Stimulated activated CD8-positive, alpha-beta memory T cell treated with anti-CD3 and anti-CD28 coated beads, Interleukin-2, amount 100 ng/mL, for 1 hour (primary cell): ENCODE measurements around the gene GRM5.
"Not testable (repeated sequence)": the region's sequence is repeated elsewhere in the genome, so short reads cannot be mapped to it uniquely, and the experiment has no call there.

ENCODE experiments used
- DNase-seq, 2 donors: peaks; one replicate each; pipeline ENCODE4 v3.0.0-alpha.2; 2020; ENCODE audit warnings: low read depth in 2 of 2

The GRM5 gene

DNA sequence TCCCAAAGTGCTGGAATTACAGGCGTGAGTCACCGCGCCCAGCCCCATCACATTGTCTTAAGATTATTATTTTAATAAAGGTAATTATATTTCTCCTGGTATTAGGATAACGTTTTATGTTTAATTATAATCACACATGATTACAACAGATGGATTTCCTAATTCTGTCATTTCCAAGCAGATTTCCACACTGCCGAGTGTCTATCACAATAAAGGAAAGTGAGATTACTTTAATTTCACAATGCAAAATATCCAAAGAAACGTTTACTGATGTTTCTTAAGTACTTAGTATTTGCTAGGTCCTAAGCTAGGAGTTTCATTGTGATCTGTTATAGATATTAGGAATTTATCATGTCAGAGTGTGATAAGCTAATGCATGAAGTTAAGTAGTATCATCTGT lies 524.8 kb downstream of the GRM5 start:
- DNase-seq: no peak

DNA sequence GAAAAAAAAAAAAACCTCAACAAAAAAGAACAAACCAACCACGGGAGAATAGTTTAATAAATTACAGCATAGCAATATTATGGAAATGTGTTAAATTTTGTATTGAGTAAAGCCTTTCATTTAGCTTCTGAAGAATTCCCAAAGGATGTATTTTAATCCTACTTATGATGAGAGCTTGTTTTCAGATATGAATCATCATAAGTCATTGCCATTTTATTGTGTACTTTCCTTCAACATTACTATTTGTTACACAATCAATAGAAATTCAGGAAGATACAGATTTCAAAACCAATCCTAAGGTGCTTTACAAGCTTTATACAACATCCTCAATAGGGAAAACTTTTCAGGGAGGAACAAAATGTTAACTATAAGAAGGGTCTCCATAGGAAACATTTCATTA lies 527.7 kb downstream of the GRM5 start:
- no peak for DNase-seq

DNA sequence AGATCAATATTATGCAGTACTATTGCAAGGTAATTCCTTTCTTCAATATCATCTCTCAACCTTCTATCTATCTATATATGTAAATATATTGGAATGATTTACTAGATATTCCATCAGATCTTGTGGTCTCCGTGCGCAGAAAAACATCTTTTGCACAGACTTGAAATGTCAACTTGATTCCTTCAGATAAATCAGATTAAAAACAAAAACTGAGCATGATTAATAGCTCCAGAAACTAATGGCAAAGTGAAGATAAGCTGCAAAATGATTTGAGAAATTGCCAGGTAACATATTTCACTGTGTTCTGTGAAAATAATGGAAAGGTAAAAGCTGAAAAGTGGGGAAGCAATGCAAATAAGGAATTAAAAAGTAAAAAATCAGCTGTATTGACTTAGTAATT lies 528.2 kb downstream of the GRM5 start:
- DNase-seq: no peak

DNA sequence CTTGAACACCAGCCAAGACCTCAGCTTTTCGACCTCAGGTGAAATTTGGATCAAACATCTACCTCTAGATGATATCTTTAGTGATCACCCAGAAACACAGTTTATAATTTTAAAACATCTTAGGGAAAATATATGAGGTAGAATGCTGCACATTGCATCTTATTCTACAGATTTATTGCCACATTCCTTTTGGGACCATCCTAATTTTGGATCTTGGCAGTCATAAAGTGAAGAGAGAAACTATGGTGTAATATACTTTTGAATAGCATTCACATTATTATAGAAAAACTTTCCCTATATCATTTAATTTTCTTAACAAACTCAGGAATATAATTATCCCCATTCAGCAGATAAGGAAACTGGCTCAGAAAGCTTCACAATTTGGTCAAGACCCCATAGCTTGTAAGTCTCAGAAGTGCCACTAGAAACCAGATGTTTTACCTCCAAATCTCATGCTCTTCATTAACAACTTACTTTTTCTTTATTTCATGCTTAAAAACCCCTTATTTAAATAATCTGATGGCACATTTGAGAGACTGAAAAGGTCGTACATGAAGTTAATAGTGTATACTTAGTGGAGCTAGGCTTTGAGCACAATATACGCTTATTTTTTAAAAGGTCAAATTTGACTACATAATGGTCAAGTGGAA lies 529.0 kb downstream of the GRM5 start:
- no peak for DNase-seq

DNA sequence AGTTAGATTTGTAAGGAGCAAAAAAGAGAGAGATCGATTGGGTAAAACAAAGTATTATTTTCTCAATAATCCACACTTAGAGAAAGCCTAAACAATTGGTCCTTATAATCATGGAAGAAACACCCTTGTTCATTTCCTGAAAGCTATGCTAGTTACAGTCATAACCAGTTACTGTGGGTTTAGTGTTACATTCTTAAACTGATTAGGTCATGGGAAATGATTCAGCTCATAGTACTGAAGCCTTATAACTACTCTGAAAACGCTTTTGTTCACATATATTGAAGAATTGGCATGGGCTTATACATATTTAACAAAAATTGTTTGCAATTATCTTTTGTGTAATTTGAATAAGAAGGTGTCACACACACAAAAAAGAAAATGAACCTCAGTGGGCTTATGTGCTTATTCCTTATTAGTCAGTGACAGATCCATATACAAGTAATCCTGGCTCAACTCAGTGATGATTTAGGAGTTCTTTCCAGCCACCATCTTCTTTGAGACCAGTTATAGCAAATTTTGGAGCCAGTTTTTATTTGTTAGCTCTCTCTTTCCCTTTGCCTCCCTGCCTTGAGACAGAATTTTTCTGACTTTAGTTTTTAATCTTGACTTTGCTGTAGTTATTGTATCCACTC lies 529.8 kb downstream of the GRM5 start:
- DNase-seq: no peak

DNA sequence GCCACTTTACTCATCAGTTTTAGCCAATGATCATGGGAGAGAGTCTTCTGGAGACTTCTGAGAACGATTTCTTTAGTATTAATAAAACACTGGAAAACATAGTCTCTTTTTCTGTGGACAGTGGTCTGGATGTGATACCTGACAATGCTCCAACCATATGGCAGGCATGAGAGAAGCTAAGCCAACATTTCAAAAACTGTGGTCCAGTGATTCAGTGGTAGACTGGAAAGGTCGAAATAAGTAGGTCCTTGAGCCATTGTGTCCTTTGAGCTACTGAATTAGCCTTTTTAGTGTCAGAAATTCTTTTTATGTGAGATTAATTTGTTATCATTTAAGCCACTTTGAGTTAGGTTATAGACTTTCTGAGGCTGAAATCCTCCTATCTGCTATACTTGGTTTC lies 530.5 kb downstream of the GRM5 start:
- no peak for DNase-seq

DNA sequence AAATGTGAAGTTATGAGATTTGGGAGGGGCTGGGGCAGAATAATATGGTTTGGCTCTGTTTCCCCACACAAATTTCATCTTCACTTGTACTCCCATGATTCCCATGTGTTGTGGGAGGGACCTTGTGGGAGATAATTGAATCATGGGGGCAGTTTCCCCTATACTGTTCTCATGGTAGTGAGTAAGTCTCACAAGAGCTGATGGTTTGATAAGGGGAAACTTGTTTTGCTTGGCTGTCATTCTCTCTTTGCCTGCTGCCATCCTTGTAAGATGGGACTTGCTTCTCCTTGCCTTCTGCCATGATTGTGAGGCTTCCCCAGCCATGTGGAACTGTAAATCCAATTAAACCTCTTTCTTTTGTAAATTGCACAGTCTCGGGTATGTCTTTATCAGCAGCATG lies 531.1 kb downstream of the GRM5 start:
- not testable (repeated sequence) for DNase-seq

DNA sequence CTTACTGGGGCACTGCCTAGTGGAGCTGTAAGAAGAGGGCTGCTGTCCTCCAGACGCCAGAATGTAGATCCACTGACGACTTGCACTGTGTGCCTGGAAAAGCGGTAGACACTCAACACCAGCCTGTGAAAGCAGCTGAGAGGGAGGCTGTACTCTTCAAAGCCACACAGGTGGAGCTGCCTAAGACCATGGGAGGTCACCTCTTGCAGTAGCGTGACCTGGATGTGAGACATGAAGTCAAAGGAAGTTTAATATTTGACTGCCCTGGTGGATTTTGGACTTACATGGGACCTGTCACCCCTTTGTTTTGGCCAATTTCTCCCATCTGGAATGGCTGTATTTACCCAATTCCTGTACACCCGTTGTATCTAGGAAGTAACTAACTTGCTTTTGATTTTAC lies 531.6 kb downstream of the GRM5 start:
- DNase-seq: no peak

DNA sequence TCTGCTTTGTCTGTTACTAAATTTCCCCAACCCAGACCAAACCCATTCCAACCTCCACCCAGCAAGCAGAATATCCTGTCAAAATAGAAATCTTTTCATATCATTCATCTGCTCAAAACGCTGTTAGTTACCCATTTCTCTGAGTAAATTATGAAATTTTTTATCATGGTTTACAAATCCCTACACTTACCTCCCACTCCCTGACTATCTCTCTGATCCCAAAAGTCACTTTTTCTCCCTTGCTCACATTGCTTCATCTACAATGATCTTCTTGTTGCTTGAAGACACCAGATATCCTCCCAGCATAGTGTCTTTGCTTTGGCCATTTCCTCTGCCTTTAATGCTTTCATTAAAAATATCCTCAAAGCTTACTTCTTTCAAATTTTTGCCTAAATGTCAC lies 532.8 kb downstream of the GRM5 start:
- DNase-seq: no peak

DNA sequence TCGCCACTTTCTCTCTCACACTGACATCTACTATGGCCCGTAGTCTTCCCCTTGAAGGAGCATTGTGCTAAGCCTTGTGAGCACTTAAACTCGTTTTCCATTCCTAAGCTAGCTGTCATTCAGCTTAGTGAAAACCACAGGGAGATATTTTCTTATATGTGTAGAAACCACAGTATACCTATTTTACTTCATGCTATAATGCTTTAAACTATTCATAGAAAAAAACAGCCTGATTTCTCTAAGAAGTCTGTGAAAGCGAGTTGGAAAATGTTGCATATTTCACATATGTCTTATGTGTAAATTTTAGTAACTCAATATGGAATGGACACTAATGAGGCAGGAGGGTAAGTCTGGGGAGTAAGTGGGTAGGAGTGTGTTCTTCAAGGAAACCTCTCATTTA lies 534.0 kb downstream of the GRM5 start:
- no peak for DNase-seq

DNA sequence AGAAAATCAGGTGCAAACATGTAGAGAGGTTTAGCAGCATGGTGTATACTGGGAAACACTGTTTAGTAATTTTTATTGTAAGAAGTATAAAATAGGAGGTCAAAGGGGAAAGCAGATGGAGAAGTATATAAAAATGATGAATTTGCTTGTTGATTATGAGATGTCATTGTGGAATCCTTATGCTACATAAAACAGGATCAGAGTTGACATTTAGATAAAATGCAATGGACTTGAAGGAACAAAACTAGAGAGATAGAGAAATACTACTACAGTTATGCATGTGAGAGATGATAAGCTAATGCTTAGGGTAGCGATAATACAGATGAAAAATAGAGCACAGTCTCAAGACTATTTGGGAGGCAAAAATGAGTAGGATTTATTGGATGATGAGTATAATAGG lies 536.4 kb downstream of the GRM5 start:
- no peak for DNase-seq

DNA sequence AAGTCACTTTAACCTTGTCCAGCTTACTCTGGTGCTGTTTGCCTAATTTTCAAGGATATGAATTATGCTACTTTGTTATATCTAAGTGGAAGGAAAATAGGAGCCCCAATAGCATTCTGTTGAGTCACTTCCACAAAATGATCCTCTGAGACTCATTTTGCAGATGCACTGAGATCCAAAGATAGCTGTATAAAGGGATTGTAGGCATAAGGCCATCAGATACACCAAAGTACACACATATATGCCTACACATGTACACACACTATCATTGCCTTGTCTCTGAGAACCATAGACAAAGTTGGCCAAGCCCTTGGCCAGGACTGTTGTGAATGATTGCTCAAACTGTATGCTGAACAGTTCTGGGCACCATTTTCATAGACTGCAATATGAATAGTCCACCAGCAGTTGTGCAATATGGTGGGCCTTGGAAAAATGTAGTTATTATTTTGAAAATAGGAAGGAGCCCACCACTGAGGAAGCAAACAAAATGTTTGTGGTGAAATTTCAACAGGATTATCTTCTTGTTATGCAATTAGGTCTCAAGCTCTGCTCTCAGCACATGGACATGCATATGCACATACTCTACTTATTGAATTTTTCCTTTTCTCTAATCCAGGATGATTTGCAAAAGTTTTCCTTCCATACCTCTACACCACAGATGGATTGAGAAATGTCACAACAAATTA lies 542.3 kb downstream of the GRM5 start:
- DNase-seq: no peak

DNA sequence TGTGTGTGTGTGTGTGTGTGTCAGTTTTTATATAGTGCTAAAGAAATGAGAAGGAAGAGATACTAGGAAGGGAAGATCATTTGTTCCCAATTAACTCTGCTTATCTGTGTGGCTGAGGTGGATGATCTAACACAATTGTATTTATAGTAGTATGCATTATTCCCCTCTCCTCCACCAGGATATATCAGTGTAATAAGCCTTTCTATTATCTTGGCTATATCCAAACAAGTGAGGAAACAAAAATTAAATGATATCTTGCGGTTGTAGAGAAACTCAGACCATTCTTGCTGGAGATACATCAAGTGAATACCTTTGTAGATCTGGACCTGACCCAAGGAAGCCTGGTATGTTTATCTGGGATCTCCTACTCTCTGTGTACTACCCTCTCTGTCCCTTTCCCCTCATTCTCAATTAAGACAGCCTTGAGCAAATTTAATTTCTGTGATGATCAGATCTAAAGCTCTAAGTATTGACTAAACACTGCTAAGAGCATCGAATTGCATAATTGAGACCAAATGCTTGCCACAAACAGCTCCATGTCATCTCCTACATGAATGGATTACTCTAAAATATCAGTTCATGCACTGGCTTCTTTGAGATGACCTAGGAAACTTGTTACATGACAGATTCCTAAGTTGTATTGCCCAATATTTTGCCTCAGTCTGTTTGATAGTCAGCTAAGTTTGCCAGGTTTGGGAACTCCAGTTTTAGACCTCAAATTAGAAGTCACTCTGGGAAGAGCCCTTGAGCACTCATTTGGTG lies 543.0 kb downstream of the GRM5 start:
- no peak for DNase-seq

DNA sequence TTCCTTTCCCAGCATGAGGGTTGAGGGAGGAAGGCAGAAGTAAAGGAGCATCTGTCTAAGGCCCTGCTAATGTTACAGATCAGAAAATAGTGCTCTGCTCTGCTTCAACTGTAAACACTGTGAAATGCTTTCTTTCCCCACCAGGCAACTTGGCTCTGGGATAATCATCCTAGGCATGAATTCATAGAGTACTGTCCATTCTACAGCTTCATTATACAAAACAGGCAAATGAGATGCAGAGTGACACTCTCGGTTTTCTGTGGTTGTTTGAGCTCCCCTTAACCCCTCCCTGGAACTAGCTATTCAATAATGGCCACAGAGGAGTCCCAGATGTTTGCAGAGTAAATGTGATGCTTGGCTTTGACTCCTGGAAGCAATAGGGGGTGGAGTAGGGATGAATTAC lies 544.0 kb downstream of the GRM5 start:
- no peak for DNase-seq

DNA sequence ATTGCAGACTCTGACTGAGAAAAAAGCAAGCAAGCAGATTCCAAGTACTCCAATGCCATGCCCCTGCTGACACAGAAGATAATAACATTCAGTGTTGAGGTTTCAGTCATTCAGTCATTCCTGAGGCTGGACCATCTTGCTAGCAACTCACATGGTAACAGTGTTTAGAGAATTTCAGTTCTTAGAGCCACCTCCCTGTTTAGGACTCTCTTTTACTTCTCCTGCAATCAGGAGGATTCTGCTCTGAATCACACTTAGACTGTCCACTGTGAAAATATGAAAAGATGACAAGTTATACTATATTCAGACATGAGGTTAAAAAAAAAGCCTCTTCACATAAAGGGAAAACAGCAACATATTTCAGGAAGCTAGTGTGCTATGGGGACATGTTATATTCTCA lies 544.4 kb downstream of the GRM5 start:
- no peak for DNase-seq

DNA sequence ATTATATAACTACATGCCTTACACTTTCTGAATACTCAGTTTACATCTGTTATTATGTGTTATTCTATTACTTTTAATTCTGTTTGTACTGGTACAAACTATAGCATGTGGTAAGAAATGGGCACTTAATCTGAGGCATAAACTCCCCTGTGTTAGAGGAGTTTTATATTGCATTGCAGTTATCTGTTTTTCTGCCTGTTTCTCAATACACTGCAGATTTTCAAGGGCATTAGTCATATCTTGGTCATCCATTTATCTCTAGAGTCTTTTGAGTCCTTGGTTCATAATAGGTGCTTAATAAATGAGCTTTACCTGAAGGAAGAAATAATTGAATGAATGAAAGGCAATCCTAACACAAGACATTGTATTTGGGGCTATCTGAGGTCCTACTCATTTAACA lies 545.4 kb downstream of the GRM5 start:
- no peak for DNase-seq

DNA sequence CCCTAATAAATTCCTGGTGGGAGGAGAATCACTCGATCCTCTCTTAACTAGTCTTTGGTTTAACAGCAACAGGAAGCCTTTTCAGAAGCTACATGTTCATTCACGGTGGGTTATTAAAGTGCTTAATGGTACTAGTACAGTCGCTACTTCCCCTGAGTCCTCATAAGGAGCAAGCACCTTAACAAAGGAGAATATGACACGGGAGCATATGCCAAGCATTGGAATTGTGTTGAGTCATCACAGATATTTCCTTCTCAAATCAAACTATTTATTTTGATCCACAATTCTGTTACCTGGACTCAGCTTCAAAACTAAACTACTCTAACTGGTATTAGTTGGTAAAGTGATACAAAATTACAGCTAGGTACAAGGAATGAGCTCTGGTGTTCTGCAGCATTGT lies 550.8 kb downstream of the GRM5 start:
- no peak for DNase-seq

DNA sequence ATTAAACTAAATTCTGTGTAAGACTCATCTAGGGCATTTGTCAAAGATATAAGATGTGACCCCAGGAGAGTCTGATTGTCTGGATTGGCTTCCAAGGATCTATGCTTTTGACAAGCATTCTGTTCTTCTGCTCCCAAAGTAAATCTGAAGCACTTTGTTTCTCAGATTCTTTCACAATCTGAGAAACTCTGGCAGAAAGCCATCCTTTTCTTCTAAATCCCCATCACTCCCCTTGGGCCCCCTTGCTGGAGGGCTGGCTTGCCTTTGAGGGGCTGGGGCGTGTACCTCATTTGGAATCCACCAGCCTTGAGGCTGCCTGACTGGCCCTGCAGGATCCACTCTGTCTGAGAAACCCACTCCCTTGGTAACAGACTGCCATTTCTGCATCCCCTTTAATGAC lies 554.8 kb downstream of the GRM5 start:
- no peak for DNase-seq

DNA sequence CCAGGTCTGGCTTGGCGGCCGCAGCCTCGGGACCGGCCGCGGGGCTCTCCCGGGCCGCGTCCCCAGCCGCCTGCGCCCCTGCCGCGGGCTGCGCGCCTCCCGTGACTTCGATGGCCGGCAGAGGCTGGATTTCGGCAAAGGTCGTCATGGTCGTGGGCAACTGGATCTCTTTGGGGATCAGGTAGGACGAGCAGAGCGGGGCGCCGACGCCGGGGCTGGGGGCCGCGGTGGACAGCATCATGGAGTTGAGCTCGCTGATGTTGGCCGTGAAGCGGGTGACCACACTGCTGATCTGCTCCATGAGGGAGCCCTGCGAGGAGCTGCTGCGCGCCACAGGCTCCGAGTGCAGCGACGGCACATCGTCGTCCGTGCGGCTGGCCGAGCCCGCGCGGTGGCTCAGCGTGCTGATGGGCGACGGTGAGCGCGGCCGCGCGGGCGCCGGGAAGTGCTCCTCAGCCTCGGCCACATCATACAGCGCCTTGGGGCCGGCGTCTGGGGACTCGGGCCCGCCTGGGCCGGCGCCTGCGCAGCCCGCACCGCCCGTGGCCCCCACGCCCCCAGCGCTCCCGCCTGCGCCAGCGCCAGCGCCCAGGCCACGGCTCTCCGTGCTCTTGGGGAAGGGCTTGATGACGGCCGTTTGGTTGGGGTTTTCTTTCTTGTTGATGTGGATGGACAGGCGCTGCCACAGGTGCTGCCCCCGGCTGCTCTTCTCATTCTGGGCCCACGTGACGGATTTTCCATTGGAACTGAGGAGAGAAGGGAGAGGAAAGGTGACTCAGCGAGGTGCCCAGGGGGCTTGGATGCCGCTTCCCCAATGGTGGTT lies 556.8 kb downstream of the GRM5 start:
- no peak for DNase-seq

DNA sequence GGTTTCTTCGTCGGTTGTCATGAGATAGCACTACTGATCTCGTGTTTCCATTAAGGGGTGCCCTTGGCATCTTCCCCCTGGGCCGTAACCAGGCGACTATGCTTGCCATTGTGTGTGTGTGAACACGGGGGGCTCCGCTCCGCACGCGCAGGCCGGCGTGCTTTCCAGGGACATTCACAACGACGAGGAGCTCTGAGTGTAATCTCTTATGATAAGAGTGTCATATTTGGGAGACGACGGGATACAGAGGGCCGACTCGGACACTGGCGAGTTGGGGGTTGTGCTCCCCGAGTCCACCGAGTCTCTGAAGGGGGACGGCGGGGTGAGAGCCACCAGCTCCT lies 557.4 kb downstream of the GRM5 start:
- DNase-seq: no peak

DNA sequence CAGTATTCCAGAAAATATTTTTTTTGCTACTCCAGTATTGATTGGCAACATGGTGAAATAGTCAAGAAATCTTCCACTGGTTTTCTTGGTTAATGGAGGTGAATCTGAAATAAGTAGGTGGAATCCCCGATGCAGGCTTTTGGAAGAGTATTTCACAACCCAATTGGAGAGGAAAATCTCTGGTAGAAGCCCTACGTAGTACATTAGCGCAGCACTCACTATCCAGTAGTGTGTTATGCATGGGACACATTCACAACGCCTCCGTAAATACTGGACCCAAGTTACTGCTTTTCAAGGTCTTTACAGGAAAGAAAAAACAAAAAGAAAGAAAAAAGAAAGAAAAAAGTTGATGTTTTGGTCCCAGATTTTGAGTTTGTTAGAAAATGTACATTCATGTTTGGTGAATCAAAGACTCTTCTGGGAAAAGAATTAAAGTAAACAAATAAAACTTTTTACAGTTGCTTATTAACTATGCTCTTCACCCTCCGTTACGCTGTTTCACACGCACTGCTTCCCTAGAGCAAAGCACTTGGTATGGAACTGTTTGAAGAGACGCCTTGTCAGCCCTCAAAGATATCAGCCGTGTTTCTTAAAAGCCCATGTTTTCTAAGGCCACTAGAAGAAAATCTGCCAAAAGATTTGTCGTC lies 557.9 kb downstream of the GRM5 start:
- DNase-seq: no peak
